ENCODE data around the gene EPHA7.

The EPHA7 gene

DNA sequence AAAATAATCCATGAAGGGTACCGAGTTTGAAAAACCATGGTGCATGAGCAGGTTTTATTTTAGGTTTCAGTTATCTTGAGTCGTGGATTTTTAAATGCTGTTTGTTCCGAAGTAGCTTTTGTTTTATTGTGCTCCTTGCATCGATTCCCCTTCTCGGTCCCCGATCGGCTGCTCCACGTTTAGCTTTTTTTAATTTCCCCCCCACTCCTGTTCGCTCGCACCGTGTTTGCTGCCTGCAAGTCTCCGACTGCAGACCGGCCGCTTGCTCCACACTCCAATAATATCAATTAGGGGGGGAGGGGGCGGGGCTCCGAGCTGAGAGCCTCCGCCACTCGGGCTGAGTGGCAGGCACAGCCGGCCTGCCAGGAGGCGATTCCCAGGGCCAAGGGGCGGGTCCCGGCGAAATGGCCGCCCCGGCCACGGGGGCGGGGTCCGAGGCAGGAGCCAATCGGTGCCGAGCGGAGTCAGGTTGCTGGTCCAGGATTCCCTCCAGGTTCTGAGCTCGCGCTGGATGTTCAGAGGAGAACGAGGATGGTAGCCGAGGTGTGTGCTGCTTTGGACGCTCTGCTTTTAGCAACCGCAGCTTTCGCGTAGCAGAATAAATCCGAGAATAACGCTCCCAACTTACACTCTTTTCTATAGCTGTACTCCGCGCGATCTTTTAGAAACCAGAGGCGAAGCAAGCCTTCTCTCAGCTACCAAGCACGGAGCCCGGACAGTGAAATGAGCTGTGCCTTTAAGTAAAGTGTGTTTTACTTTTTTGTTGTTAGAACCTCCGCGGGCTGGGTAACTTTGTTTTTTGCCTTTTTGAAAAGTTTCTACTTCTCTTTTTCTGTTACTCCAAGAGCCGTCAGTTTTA is at the start of gene EPHA7:
EPHA7 (minus strand) TSS at position 256 of the 859 bp plus-strand sequence; CDS start at position 38, 218 bp downstream.
- peak; percentile 50 for DNase-seq (ENCODE audit: low read depth)
- H3K4me3 ChIP-seq (ENCODE audit: low read depth, low read length), result no peak within 1 kb of the TSS
- TF ChIP-seq POLR2A (IDR thresholded peaks at IDR 0.05; ENCODE audit: extremely low read depth, insufficient read length) (no peak), MYC (IDR thresholded peaks at IDR 0.05; ENCODE audit: low read depth, low read length) (no peak)
- TF ChIP-seq, protein P1, sequence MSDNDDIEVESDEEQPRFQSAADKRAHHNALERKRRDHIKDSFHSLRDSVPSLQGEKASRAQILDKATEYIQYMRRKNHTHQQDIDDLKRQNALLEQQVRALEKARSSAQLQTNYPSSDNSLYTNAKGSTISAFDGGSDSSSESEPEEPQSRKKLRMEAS (IDR thresholded peaks at IDR 0.05; ENCODE audit: low read depth, low read length), result no peak
- TF ChIP-seq, protein P2, sequence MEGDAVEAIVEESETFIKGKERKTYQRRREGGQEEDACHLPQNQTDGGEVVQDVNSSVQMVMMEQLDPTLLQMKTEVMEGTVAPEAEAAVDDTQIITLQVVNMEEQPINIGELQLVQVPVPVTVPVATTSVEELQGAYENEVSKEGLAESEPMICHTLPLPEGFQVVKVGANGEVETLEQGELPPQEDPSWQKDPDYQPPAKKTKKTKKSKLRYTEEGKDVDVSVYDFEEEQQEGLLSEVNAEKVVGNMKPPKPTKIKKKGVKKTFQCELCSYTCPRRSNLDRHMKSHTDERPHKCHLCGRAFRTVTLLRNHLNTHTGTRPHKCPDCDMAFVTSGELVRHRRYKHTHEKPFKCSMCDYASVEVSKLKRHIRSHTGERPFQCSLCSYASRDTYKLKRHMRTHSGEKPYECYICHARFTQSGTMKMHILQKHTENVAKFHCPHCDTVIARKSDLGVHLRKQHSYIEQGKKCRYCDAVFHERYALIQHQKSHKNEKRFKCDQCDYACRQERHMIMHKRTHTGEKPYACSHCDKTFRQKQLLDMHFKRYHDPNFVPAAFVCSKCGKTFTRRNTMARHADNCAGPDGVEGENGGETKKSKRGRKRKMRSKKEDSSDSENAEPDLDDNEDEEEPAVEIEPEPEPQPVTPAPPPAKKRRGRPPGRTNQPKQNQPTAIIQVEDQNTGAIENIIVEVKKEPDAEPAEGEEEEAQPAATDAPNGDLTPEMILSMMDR (IDR thresholded peaks at IDR 0.05; ENCODE audit: low read depth, low read length), result no peak

DNA sequence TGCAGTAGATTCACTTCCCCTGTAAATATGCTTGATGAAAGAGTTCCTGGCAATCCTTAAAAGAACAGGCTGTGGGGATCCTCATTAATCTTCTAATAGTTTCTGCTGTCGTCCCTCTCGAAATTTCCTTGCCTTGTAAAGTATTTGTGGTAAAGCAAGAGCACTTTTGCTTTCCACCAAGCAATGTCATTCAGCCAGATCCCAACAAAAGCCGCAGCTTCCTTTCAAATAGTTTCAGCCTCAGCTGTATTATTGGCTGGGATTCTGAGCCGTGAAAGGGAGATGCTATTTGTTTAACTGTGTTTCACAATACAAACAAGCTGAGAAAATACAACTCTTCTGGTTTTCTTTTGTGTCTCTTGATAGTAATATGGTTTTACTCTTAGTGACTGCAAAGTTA is 48.9 kb upstream of the EPHA7 start:
- DNase-seq (ENCODE audit: low read depth), result no peak
- H3K4me3 ChIP-seq (ENCODE audit: low read depth, low read length), result no peak overlapping the region
- TF ChIP-seq MYC (IDR thresholded peaks at IDR 0.05; ENCODE audit: low read depth, low read length) (no peak), POLR2A (IDR thresholded peaks at IDR 0.05; ENCODE audit: extremely low read depth, insufficient read length) (no peak)
- TF ChIP-seq, protein P1 (IDR thresholded peaks at IDR 0.05; ENCODE audit: low read depth, low read length), result no peak
- TF ChIP-seq, protein P2 (IDR thresholded peaks at IDR 0.05; ENCODE audit: low read depth, low read length), result no peak

DNA sequence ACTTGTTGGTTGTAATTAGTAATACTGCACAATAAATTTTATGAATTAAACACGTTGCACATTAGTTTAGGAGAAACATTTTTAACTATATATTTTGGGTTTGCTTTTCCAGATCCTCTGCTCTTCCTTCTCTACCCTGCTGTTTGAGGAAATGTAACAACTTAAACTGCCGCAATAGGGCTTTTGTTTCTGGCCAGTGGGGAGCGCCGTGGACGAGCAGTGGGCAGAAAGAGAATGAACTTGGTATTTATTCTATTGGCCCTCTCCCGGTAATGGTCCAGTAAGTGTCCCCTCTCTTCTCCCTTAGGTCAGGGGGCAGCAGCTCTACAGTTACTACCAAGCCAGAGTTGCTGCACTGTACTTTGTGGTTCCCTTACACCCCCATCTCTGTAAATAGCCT is 35.2 kb upstream of the EPHA7 start:
- TF ChIP-seq, protein P1 (IDR thresholded peaks at IDR 0.05; ENCODE audit: low read depth, low read length), result no peak
- TF ChIP-seq, protein P2 (IDR thresholded peaks at IDR 0.05; ENCODE audit: low read depth, low read length), result no peak
- TF ChIP-seq MYC (IDR thresholded peaks at IDR 0.05; ENCODE audit: low read depth, low read length) (no peak), POLR2A (IDR thresholded peaks at IDR 0.05; ENCODE audit: extremely low read depth, insufficient read length) (no peak)
- H3K4me3 ChIP-seq (ENCODE audit: low read depth, low read length), result no peak overlapping the region
- DNase-seq (ENCODE audit: low read depth), result no peak

DNA sequence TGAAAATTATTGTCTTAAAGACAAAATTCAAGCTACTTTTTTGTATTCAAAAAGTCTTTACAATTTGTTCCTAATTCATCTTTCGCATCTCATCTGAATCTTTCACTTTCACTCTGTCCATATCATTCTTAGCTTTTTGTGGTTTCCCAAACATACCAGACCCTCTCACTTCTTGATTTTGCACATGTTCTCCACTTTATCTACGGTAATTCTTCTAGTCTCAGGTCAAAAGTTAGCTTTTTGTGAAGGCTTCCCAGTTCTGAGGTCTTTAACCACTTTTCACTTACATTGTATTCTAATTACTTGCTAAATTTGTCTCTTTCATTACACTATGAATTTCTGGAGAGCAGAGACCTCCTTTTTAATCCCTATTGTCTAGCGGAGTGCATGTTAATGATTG is 34.6 kb upstream of the EPHA7 start:
- DNase-seq (ENCODE audit: low read depth), result no peak
- TF ChIP-seq, protein P2 (IDR thresholded peaks at IDR 0.05; ENCODE audit: low read depth, low read length), result no peak
- TF ChIP-seq POLR2A (IDR thresholded peaks at IDR 0.05; ENCODE audit: extremely low read depth, insufficient read length) (no peak), MYC (IDR thresholded peaks at IDR 0.05; ENCODE audit: low read depth, low read length) (no peak)
- TF ChIP-seq, protein P1 (IDR thresholded peaks at IDR 0.05; ENCODE audit: low read depth, low read length), result no peak
- no peak overlapping the region for H3K4me3 ChIP-seq (ENCODE audit: low read depth, low read length)

DNA sequence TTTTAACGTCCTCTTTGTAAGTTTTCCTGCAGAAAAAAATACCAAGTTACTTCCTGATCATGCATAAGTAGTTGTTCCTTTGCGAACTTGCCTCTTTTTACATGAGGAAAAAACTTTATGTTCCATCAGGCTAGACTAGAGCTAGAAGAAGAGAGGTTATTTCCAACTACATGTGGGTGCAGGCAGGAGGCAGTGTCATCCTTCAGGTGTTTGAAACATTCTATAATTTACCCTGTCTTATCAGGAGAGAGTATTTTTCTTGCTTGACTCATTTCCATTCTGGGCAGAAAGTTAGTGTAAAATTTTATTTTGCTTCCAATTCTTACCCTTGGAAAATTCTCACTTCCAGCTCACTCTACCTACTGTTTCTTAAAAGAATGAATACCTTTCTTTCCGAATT is 28.5 kb upstream of the EPHA7 start:
- DNase-seq (ENCODE audit: low read depth), result no peak
- H3K4me3 ChIP-seq (ENCODE audit: low read depth, low read length), result no peak overlapping the region
- TF ChIP-seq POLR2A (IDR thresholded peaks at IDR 0.05; ENCODE audit: extremely low read depth, insufficient read length) (no peak), MYC (IDR thresholded peaks at IDR 0.05; ENCODE audit: low read depth, low read length) (no peak)
- TF ChIP-seq, protein P1 (IDR thresholded peaks at IDR 0.05; ENCODE audit: low read depth, low read length), result no peak
- TF ChIP-seq, protein P2 (IDR thresholded peaks at IDR 0.05; ENCODE audit: low read depth, low read length), result no peak

All from NB4 (cell line).